ENCODE results near the gene NFAM1.

DNA sequence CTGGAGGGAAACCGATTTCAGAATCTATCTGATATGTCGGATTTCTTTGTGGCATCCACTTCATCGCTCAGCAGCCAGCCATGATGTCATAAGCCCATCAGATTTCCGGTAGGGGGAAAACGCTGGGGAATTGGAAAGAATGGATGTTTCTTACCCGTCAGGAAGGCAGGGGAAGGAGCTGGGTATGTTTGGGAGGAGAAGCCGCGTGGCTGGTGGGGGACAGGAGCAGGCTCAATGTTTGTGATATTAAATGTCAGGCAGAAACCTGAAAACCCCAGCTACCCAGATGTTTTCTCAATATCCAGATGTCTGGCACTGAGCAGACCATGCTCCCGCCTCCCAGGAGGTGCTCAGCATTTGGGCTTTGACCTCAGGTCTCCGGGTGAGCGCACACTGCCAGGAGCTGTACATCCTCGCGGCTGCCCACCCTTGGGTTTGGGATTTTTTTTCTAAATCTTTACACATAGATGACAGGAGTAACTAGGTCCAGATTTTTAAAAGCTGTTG lies 67.5 kb downstream of the NFAM1 start:
- TF ChIP-seq, protein P1, sequence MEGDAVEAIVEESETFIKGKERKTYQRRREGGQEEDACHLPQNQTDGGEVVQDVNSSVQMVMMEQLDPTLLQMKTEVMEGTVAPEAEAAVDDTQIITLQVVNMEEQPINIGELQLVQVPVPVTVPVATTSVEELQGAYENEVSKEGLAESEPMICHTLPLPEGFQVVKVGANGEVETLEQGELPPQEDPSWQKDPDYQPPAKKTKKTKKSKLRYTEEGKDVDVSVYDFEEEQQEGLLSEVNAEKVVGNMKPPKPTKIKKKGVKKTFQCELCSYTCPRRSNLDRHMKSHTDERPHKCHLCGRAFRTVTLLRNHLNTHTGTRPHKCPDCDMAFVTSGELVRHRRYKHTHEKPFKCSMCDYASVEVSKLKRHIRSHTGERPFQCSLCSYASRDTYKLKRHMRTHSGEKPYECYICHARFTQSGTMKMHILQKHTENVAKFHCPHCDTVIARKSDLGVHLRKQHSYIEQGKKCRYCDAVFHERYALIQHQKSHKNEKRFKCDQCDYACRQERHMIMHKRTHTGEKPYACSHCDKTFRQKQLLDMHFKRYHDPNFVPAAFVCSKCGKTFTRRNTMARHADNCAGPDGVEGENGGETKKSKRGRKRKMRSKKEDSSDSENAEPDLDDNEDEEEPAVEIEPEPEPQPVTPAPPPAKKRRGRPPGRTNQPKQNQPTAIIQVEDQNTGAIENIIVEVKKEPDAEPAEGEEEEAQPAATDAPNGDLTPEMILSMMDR (IDR thresholded peaks at IDR 0.05 in 8 of 11, conservative IDR thresholded peaks at IDR 0.05 in 3 of 11), result no peak
- TF ChIP-seq POLR2A (IDR thresholded peaks at IDR 0.05) (no peak), POLR2AphosphoS5 (IDR thresholded peaks at IDR 0.05) (no peak)
